Thoracic aorta (tissue), 2 donors: ENCODE measurements around the gene BRAT1. TPM values are rescaled to one million over a fixed set of nuclear protein-coding genes. Genes with fewer than 3 reads are reported as not detected.

Experiments used
- ATAC-seq: fragments of 150-250 bp; one replicate; pipeline ENCODE4 v1.8.0; 2017; ENCODE audit warnings: low read depth; ENCODE audit not compliant: insufficient number of reproducible peaks, low FRiP score
- DNase-seq: peaks from one replicate; pipeline ENCODE4 v3.0.0-alpha.2; 2020; ENCODE audit warnings: low spot score
- H3K27ac ChIP-seq, 2 donors: fragments of 200-600 bp; sonication (generic); 1 replicate in 1 of 2; 2 replicates in 1 of 2; pipeline ENCODE4 v1.5.1; 2016; ENCODE audit warnings: mild to moderate bottlenecking in 2 of 2, moderate library complexity in 2 of 2
- H3K27me3 ChIP-seq: fragments of 200-600 bp; sonication (generic); replicated peaks from 2 replicates; pipeline ENCODE4 v1.6.0; 2016; ENCODE audit warnings: mild to moderate bottlenecking; ENCODE audit not compliant: insufficient read depth
- H3K36me3 ChIP-seq: fragments of 200-600 bp; sonication (generic); one replicate; pipeline ENCODE4 v1.5.1; 2016
- H3K4me1 ChIP-seq, 2 donors: fragments of 200-600 bp; sonication (generic); 1 replicate in 1 of 2; 2 replicates in 1 of 2; pipeline versions ENCODE4 v1.5.1 to v1.6.0; 2016; ENCODE audit warnings: low read depth in 2 of 2, mild to moderate bottlenecking in 1 of 2; ENCODE audit not compliant: control insufficient read depth in 1 of 2
- H3K4me3 ChIP-seq: fragments of 200-600 bp; sonication (generic); 2 replicates; pipeline ENCODE4 v1.5.1; 2016; ENCODE audit warnings: mild to moderate bottlenecking
- H3K9me3 ChIP-seq: fragments of 200-600 bp; sonication (generic); 2 replicates; pipeline ENCODE4 v1.5.1; 2016
- CTCF ChIP-seq: fragments of 200-600 bp; sonication (generic); IDR thresholded peaks from one replicate; pipeline ENCODE4 v1.5.1; 2019; ENCODE audit warnings: antibody characterized with exemption
- total RNA-seq, 2 donors: library from RNA; depleted of rRNA; stranded (reverse); fragments of >200 nt; gene quantifications; one replicate each; pipeline versions ENCODE4 v1.1.0 to v1.2.3, GENCODE V29; 2016

Gene BRAT1
- total RNA-seq, 2 donors from 2014 or later: 28.8 to 43.6 TPM

- DNase-seq (no peak), ATAC-seq (no peak)
- Histone ChIP-seq H3K9me3 (no peaks in the 10 kb centered on the region), H3K4me1 (peaks cover 6 to 9% of the 10 kb centered on the region in 2 donors), H3K27me3 (no peaks in the 10 kb centered on the region), H3K36me3 (no peaks in the 10 kb centered on the region), H3K27ac (peak overlapping the region in 1 of 2 donors; percentile 35), H3K4me3 (peak overlapping the region; percentile 23)
- no peak for TF ChIP-seq CTCF
Measured at GRCh38 chr7:2510909-2511768, 44.2 kb downstream of the BRAT1 start.

- Histone ChIP-seq H3K9me3 (no peaks in the 10 kb centered on the region), H3K4me3 (no peak overlapping the region), H3K4me1 (peaks cover 6 to 9% of the 10 kb centered on the region in 2 donors), H3K36me3 (no peaks in the 10 kb centered on the region), H3K27ac (no peak overlapping the region), H3K27me3 (no peaks in the 10 kb centered on the region)
- no peak for ATAC-seq
- no peak for DNase-seq
- no peak for TF ChIP-seq CTCF
Measured at GRCh38 chr7:2510130-2510776, 45.1 kb downstream of the BRAT1 start.

GRCh38 chr7:2509298-2509906 is 45.9 kb downstream of the BRAT1 start:
- Histone ChIP-seq H3K36me3 (no peaks in the 10 kb centered on the region), H3K9me3 (no peaks in the 10 kb centered on the region), H3K4me1 (peaks cover 6 to 9% of the 10 kb centered on the region in 2 donors), H3K27me3 (no peaks in the 10 kb centered on the region), H3K4me3 (no peak overlapping the region), H3K27ac (no peak overlapping the region)
- ATAC-seq: no peak
- no peak for DNase-seq
- no peak for TF ChIP-seq CTCF

GRCh38 chr7:2508327-2509215 is 46.8 kb downstream of the BRAT1 start:
- DNase-seq: no peak
- Histone ChIP-seq H3K36me3 (no peaks in the 10 kb centered on the region), H3K4me1 (peaks cover 6 to 9% of the 10 kb centered on the region in 2 donors), H3K9me3 (no peaks in the 10 kb centered on the region), H3K4me3 (peak overlapping the region; percentile 7), H3K27ac (no peak overlapping the region), H3K27me3 (no peaks in the 10 kb centered on the region)
- ATAC-seq: no peak
- TF ChIP-seq CTCF: no peak
